Gastroesophageal sphincter (tissue), 4 donors: ENCODE measurements around the gene BSX. TPM values are rescaled to one million over a fixed set of nuclear protein-coding genes. Genes with fewer than 3 reads are reported as not detected.

Experiments used
- ATAC-seq: fragments of 150-250 bp; one replicate; pipeline ENCODE4 v1.9.1; 2016; ENCODE audit warnings: mild to moderate bottlenecking, moderate library complexity
- H3K27ac ChIP-seq, 4 donors: fragments of 200-600 bp; sonication (generic) in 3 of 4; 1 replicate in 3 of 4; 2 replicates in 1 of 4; pipeline ENCODE4 v1.5.1; 2016 to 2019
- H3K27me3 ChIP-seq: fragments of 200-600 bp; sonication (generic); one replicate; pipeline ENCODE4 v1.5.1; 2019
- H3K36me3 ChIP-seq, 2 donors: fragments of 200-600 bp; sonication (generic); one replicate each; pipeline ENCODE4 v1.5.1; 2019; ENCODE audit warnings: control low read depth in 1 of 2
- H3K4me1 ChIP-seq, 3 donors: fragments of 200-600 bp; sonication (generic); 1 replicate in 2 of 3; 2 replicates in 1 of 3; pipeline ENCODE4 v1.5.1; 2016 to 2019; ENCODE audit warnings: control low read depth in 2 of 3
- H3K4me3 ChIP-seq, 2 donors: fragments of 200-600 bp; sonication (generic); one replicate each; pipeline ENCODE4 v1.5.1; 2019; ENCODE audit warnings: mild to moderate bottlenecking in 1 of 2, moderate library complexity in 1 of 2
- H3K9me3 ChIP-seq, 3 donors: fragments of 200-600 bp; sonication (generic); one replicate each; pipeline ENCODE4 v1.5.1; 2017 to 2019; ENCODE audit warnings: control low read depth in 2 of 3
- EP300 ChIP-seq: sonication (generic); formaldehyde crosslinking; IDR thresholded peaks from one replicate; pipeline ENCODE4 v1.6.1; 2017; ENCODE audit warnings: antibody characterized with exemption, mild to moderate bottlenecking
- POLR2A ChIP-seq, 2 donors: fragments of 450-650 bp; IDR thresholded peaks; one replicate each; pipeline ENCODE4 v1.6.1; 2017; ENCODE audit warnings: antibody characterized with exemption in 2 of 2, mild to moderate bottlenecking in 2 of 2, moderate library complexity in 1 of 2
- POLR2AphosphoS5 ChIP-seq: sonication (generic); formaldehyde crosslinking; IDR thresholded peaks from one replicate; pipeline ENCODE4 v1.6.1; 2017; ENCODE audit warnings: antibody characterized with exemption
- WGBS, 2 donors: methylation state at CpG; one replicate each; pipeline ENCODE4 v1.1.5; 2018; ENCODE audit warnings: low coverage in 1 of 2; 5-methylcytosine and 5-hydroxymethylcytosine counted together
- total RNA-seq, 4 donors: library from RNA; depleted of rRNA; stranded (reverse); fragments of >200 nt; gene quantifications; one replicate each; pipeline ENCODE4 v1.1.0, GENCODE V29; 2016
- TF ChIP-seq, protein P1 (sequence below), 4 experiments: fragments of 200-600 bp in 2 of 4; fragments of 450-650 bp in 2 of 4; sonication (generic) in 1 of 4; IDR thresholded peaks; one replicate each; pipeline ENCODE4 v1.5.1; 2017 to 2019; ENCODE audit warnings: antibody characterized with exemption in 4 of 4, mild to moderate bottlenecking in 2 of 4, moderate library complexity in 2 of 4

Gene BSX
- total RNA-seq, 4 donors from 2014 or later = not detected

DNA sequence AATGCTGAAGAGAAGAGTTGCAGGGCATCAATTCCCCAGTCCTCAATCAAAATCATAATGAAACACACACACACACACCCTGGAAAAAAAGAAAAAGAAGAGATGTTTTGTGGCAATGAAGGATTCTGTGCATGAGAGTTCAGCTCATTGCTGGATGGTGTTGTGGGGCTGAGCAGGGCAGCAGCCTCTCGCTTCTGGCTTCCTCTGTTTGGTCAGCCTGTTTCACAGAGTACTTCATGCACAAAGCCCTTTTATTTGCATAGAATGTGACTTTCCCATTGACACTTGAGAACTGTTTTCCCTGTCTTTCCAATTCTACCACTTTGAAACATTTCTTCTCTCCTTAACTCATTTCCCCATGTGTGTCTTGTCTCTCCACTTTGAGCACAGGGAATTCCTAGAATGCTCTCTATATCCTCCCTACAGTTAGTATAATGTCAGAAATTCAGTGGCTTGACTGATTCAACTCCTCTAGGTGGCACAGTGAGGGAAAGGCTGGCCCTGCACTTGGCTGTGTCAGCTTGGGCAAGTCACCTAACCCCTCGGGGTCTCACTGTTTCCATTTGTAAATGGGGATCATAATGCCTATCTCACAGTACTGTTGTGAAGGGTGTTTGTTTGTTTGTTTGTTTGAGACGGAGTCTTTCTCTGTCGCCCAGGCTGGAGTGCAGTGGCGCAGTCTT is 25.4 kb upstream of the BSX start:
- no peak overlapping the region for H3K27ac ChIP-seq
- H3K36me3 ChIP-seq = no peaks in the 10 kb centered on the region
- no peak overlapping the region for H3K4me3 ChIP-seq
- TF ChIP-seq, protein P1, sequence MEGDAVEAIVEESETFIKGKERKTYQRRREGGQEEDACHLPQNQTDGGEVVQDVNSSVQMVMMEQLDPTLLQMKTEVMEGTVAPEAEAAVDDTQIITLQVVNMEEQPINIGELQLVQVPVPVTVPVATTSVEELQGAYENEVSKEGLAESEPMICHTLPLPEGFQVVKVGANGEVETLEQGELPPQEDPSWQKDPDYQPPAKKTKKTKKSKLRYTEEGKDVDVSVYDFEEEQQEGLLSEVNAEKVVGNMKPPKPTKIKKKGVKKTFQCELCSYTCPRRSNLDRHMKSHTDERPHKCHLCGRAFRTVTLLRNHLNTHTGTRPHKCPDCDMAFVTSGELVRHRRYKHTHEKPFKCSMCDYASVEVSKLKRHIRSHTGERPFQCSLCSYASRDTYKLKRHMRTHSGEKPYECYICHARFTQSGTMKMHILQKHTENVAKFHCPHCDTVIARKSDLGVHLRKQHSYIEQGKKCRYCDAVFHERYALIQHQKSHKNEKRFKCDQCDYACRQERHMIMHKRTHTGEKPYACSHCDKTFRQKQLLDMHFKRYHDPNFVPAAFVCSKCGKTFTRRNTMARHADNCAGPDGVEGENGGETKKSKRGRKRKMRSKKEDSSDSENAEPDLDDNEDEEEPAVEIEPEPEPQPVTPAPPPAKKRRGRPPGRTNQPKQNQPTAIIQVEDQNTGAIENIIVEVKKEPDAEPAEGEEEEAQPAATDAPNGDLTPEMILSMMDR (IDR thresholded peaks at IDR 0.05) = no peak
- TF ChIP-seq POLR2A (IDR thresholded peaks at IDR 0.05) (no peak), POLR2AphosphoS5 (no peak), EP300 (no peak)
- ATAC-seq = no peak
- peaks cover 8% of the 10 kb centered on the region for H3K27me3 ChIP-seq
- WGBS, 2 donors = 74 to 91% methylated on average over 4 to 5 of the region's 5 CpGs
- H3K9me3 ChIP-seq = no peaks in the 10 kb centered on the region
- H3K4me1 ChIP-seq = no peaks in the 10 kb centered on the region

DNA sequence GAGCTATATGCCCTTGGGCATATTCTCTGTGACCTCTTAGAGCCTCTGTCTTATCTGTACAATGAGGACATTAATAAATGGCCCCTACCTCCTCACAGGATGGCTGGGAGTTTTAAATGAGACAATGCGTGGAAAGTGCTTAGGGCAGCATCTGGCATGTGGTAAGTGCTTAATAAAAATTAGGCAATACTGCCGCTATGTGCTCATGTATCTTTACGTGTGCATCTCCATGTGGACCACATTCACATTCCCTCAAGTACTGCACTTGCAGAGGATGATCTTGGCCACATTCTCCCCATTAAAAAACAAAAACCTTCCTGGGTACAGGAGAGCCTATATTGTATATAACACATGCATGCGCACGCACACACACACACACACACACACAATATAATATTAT is 19.1 kb upstream of the BSX start:
- no peaks in the 10 kb centered on the region for H3K9me3 ChIP-seq
- no peaks in the 10 kb centered on the region for H3K36me3 ChIP-seq
- no peaks in the 10 kb centered on the region for H3K4me1 ChIP-seq
- TF ChIP-seq, protein P1 (IDR thresholded peaks at IDR 0.05) = no peak
- 55 to 97% methylated on average over 3 to 5 of the region's 5 CpGs for WGBS, 2 donors
- H3K27me3 ChIP-seq = peaks cover 46% of the 10 kb centered on the region
- no peak for ATAC-seq
- no peak overlapping the region for H3K27ac ChIP-seq
- no peak overlapping the region for H3K4me3 ChIP-seq

DNA sequence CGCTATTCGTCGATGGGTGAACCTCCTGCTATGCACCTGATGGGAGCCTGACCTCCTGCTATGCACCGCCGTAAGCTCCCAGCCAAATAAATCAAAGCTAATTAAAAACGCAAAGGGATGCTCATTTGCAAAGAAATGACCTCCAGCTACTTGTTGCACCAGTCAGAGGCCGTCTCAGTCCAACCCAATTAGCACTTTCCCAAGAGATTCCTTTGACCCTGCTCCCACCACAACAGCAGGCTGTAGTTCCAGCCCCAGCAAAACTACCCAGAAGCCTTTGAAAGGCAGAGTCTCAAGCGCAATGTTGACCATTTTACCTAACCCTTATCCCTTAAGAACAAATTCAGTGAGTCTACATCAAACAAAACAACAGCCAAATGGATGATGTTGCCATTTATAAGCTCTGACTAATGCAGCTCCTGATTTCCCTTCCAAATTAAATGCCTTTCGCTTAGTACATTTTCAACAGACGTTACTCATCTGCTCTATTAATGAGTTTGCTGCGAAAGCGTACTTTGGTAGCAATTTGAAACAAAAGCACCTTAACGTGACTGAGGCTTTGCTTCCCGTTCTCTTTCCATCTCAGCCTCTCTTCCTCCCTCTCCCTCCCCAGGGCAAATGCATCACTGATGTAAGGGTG is 17.2 kb upstream of the BSX start:
- Histone ChIP-seq H3K4me1 (no peaks in the 10 kb centered on the region), H3K36me3 (no peaks in the 10 kb centered on the region), H3K27ac (no peak overlapping the region), H3K9me3 (no peaks in the 10 kb centered on the region), H3K4me3 (no peak overlapping the region), H3K27me3 (peaks cover 52% of the 10 kb centered on the region)
- TF ChIP-seq POLR2AphosphoS5 (no peak), EP300 (no peak), POLR2A (IDR thresholded peaks at IDR 0.05) (no peak)
- TF ChIP-seq, protein P1 (IDR thresholded peaks at IDR 0.05) = no peak
- 27 to 38% methylated on average over 8 to 10 of the region's 14 CpGs for WGBS, 2 donors
- ATAC-seq = no peak

DNA sequence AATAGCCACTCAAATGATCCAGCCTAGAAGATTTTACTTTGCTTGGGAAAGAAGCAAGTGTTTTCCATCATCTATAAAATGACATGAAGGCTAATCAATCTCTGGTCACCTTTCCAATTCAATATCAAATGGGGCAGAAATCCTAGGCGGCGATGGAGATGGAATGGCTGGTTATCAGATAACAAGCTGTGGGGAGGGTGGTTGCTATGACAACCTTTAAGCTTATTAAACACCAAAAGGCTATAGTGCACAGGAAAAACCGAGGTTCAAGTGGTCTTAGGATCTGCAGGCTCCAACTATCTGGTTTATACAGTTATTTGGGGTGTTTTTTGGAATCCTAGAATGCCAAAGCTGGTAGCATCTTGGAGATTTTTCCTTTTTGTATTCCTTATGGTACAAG is 13.9 kb upstream of the BSX start:
- TF ChIP-seq POLR2A (IDR thresholded peaks at IDR 0.05) = no peak
- TF ChIP-seq EP300 = no peak
- TF ChIP-seq POLR2AphosphoS5 = no peak
- TF ChIP-seq, protein P1 (IDR thresholded peaks at IDR 0.05) = no peak
- no peak overlapping the region for H3K27ac ChIP-seq
- H3K9me3 ChIP-seq = no peaks in the 10 kb centered on the region
- WGBS, 2 donors = 19 to 25% methylated on average over 3 of the region's 3 CpGs
- H3K4me1 ChIP-seq = no peaks in the 10 kb centered on the region
- no peak for ATAC-seq
- H3K36me3 ChIP-seq = no peaks in the 10 kb centered on the region
- peaks cover 69% of the 10 kb centered on the region for H3K27me3 ChIP-seq
- no peak overlapping the region for H3K4me3 ChIP-seq
